Nephron progenitor cell (in vitro differentiated cells): ENCODE results near the gene ZNF674.
A peak's percentile ranks its signal among the peaks of the same experiment; 100 is the strongest.

ENCODE experiments used
- DNase-seq: peaks from one replicate; pipeline ENCODE4 v3.0.0; 2021
- H3K27ac Mint-ChIP-seq: 2 replicates; pipeline ENCODE4 v1.8.0; 2021; ENCODE audit warnings: mild to moderate bottlenecking, moderate library complexity, mixed read lengths
- H3K27me3 Mint-ChIP-seq: 2 replicates; pipeline ENCODE4 v1.8.0; 2021; ENCODE audit warnings: mild to moderate bottlenecking, low read depth, mixed read lengths; ENCODE audit not compliant: poor library complexity
- H3K36me3 Mint-ChIP-seq: 2 replicates; pipeline ENCODE4 v1.8.0; 2021; ENCODE audit warnings: low read depth, mixed read lengths
- H3K4me1 Mint-ChIP-seq: 2 replicates; pipeline ENCODE4 v1.8.0; 2021; ENCODE audit warnings: mixed read lengths
- H3K4me3 Mint-ChIP-seq: 2 replicates; pipeline ENCODE4 v1.8.0; 2021; ENCODE audit warnings: mild to moderate bottlenecking, moderate library complexity, mixed read lengths
- H3K9me3 Mint-ChIP-seq: 2 replicates; pipeline ENCODE4 v1.8.0; 2021; ENCODE audit warnings: mild to moderate bottlenecking, moderate library complexity, mixed read lengths
- CTCF ChIP-seq: fragments of 200-600 bp; sonication (generic); IDR thresholded peaks from 2 replicates; pipeline ENCODE4 v1.5.0; 2021; ENCODE audit warnings: antibody characterized with exemption

ZNF674 gene

GRCh38 chrX:46584736-46585135 is 39.5 kb upstream of the ZNF674 start:
- Mint-ChIP-seq H3K27ac (no peak overlapping the region), H3K4me3 (no peak overlapping the region), H3K9me3 (peaks cover 38% of the 10 kb centered on the region), H3K4me1 (peaks cover 14% of the 10 kb centered on the region), H3K36me3 (no peaks in the 10 kb centered on the region), H3K27me3 (peaks cover 4% of the 10 kb centered on the region)
- TF ChIP-seq CTCF, result no peak
- DNase-seq, result no peak

- DNase-seq, result no peak
- peaks cover 48% of the 10 kb centered on the region for H3K9me3 Mint-ChIP-seq
Measured at GRCh38 chrX:46582966-46583365, 37.7 kb upstream of the ZNF674 start.

GRCh38 chrX:46582325-46582724 is 37.1 kb upstream of the ZNF674 start:
- Mint-ChIP-seq H3K27me3 (peaks cover 7% of the 10 kb centered on the region), H3K4me3 (no peak overlapping the region), H3K27ac (no peak overlapping the region), H3K4me1 (peaks cover 6% of the 10 kb centered on the region), H3K9me3 (peaks cover 50% of the 10 kb centered on the region), H3K36me3 (no peaks in the 10 kb centered on the region)
- no peak for DNase-seq
- TF ChIP-seq CTCF, result no peak

More at GRCh38 chrX:46582966-46583365, 37.7 kb upstream of the ZNF674 start:
- H3K27ac Mint-ChIP-seq, result no peak overlapping the region
- TF ChIP-seq CTCF, result no peak
- H3K4me1 Mint-ChIP-seq, result peaks cover 9% of the 10 kb centered on the region
- H3K36me3 Mint-ChIP-seq, result no peaks in the 10 kb centered on the region
- H3K27me3 Mint-ChIP-seq, result peaks cover 7% of the 10 kb centered on the region
- no peak overlapping the region for H3K4me3 Mint-ChIP-seq

- Mint-ChIP-seq H3K4me1 (peaks cover 18% of the 10 kb centered on the region), H3K4me3 (no peak overlapping the region), H3K27ac (no peak overlapping the region), H3K36me3 (no peaks in the 10 kb centered on the region), H3K9me3 (peaks cover 51% of the 10 kb centered on the region), H3K27me3 (peaks cover 7% of the 10 kb centered on the region)
- no peak for DNase-seq
- TF ChIP-seq CTCF, result no peak
Measured at GRCh38 chrX:46580613-46581012, 35.4 kb upstream of the ZNF674 start.

GRCh38 chrX:46579250-46579649 is 34.0 kb upstream of the ZNF674 start:
- TF ChIP-seq CTCF, result no peak
- Mint-ChIP-seq H3K9me3 (peaks cover 51% of the 10 kb centered on the region), H3K27me3 (peaks cover 10% of the 10 kb centered on the region), H3K27ac (no peak overlapping the region), H3K4me1 (peaks cover 22% of the 10 kb centered on the region), H3K36me3 (no peaks in the 10 kb centered on the region), H3K4me3 (no peak overlapping the region)
- DNase-seq, result no peak

- peaks cover 48% of the 10 kb centered on the region for H3K9me3 Mint-ChIP-seq
- peaks cover 22% of the 10 kb centered on the region for H3K4me1 Mint-ChIP-seq
- H3K36me3 Mint-ChIP-seq, result no peaks in the 10 kb centered on the region
- H3K4me3 Mint-ChIP-seq, result peak overlapping the region; percentile 28
- peaks cover 12% of the 10 kb centered on the region for H3K27me3 Mint-ChIP-seq
- TF ChIP-seq CTCF, result no peak
- H3K27ac Mint-ChIP-seq, result no peak overlapping the region
- DNase-seq, result no peak
Measured at GRCh38 chrX:46577221-46578005, 32.2 kb upstream of the ZNF674 start.
